NCI-H510A treated with DMSO at 0.1 percent for 48 hours (cell line): ENCODE measurements around the gene USP31.
"Not testable (repeated sequence)": the region's sequence is repeated elsewhere in the genome, so short reads cannot be mapped to it uniquely, and the experiment has no call there.

ENCODE experiments used
- DNase-seq: peaks from one replicate; lab custom pipeline; 2025; lab: John Stamatoyannopoulos, UW

Gene USP31

GRCh38 chr16:23096450-23096849 lies 52.8 kb downstream of the USP31 start:
- not testable (repeated sequence) for DNase-seq

- DNase-seq: not testable (repeated sequence)
Observed at GRCh38 chr16:23094136-23094535, 55.1 kb downstream of the USP31 start.

GRCh38 chr16:23092801-23093117 lies 56.5 kb downstream of the USP31 start:
- no peak for DNase-seq

DNA sequence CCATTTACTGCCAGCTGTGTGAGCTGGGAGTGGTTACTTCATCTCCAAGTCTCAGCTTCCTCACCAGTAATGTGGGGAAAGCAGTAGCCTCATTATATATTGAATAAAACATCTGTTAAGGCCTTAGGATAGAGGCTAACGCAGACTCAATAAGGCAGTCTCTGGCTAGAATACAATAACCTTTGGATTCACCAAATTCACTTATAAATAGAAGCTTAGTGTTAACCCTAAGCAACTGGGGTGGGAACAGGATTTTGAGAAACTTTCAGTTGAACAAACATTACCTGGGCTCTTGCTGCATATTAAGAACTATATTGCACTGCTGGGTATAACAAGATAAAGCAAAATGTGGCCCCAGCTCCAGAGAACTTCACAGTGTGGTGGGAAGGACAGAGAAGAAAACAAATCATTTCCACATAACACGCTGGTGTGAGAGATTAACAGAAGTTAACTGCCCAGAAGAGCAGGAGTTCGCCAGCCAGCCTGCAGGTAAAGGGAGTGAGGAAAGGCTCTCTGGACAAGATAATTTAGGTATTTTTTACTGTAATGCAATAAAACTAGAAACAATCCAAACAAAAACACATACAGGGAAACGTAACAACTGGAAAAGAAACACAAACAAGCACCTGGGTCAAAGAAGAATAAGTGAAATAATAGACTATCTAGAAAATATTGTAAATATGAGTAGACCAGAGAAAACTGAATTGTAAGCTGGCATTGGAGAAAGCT lies 57.0 kb downstream of the USP31 start:
- no peak for DNase-seq

DNA sequence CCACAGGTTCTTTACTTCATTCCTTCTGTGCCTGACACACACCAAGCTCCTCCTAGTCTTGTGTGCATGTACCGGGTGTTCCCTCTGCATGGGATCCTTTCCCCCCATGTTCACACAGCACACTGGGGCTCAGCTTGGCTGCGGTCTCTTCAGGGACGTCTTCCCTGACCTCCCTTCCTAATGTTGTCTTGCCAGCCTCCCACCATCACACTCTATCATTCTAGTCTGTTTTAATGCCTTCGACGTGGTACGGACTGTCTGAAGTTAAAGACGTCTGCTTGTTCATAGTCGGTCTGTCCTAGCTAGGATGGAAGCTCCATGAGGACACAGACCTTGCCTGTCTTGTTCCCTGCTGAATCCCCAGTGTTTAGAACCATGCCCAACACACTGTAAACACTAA lies 60.1 kb downstream of the USP31 start:
- DNase-seq: no peak

DNA sequence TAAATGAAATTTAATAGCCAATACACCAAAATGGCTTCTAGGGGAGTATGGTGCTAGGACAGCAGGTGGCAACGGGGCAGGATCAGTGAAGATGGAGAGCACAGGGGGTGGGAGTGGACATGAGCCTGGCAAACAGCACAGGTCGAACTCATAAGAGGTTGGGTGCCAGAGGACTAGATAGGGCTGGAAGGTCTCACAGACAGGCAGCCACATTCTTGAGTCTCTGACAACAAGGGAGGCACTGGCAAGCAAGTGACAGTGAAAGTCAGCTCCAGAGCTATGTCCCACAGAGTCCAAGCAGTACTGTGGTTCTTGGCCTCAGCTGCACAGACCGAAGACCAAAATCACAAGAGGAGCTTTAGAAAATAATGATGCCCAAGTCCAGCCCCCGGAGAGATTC lies 61.2 kb downstream of the USP31 start:
- no peak for DNase-seq

DNA sequence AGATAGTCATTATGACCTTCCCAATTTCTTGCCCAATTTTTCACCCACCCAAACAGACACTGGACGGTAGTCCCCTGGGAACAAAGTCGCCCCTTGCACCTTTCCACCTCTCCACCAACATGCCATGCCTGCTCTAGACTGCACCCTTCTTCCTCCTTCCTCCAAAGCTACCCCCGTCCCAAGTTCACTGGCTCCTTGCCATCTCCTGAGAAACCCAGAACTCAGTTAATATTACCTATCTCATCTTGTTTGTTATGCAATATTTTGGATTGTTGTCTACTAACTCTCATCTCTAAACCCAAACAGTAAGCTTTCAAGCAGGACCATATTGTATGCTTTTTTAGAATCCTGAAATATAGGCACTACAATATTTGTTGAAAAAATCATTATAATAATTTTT lies 63.3 kb downstream of the USP31 start:
- DNase-seq: no peak

- peak; percentile 77 for DNase-seq
Observed at GRCh38 chr16:23082161-23082788, 67.0 kb downstream of the USP31 start.

DNA sequence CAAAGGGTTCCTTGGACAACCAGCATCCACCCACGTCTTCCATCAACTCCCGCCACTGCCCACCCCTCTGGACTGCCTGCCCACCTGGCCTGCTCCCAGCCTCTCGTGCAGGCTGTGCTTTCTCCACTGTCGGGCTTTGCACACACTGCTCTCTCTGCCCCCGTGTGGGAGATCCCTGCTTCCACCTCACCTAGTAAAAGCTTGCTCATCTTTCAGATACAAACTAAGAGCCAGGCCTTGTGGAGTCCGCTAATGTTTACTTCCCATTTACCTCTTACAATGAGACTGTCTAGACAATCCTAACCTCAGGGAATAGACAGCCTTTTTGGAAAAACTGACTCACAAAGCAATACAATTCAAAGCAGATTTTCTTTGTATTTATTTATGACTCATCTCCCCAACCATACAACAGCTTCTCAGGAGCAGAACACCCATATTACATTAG lies 67.6 kb downstream of the USP31 start:
- no peak for DNase-seq

DNA sequence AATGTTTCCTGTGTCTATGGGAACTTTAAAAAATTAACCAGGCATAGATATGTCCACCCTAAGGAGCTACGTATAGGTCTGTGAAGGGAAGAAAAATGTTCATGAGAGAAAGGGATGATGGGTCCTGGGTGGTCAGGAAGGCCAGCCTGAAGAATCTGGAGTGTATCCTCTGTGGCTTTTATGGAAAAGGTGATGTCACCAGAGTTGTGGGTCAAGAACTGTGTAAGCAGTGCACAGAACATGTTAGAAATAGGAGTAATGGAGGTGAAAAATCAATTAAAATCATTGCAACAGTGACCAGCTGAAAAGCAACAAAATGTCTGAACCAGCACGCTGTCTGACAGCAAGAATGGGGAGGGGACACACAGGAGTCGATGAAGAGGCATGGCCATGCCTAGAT lies 68.5 kb downstream of the USP31 start:
- DNase-seq: no peak

DNA sequence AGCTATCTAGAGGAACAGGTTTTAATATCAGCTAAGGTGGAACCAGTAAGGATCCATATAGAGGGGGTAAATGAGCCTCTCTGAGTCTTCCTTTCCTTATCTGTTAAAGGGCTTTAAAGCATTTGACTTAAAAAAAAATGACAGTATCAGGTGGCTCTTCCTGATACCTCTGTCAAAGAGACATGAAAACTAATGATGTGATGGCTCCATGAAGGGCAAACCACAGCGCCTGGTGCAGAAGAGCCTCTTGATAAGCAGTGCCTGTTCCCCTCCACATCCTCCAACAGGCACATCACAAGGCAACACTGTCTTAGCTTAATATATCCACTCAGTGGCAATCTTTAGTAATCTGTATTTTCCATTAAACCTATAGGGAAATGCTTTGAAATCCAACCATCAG lies 68.9 kb downstream of the USP31 start:
- DNase-seq: peak; percentile 60

DNA sequence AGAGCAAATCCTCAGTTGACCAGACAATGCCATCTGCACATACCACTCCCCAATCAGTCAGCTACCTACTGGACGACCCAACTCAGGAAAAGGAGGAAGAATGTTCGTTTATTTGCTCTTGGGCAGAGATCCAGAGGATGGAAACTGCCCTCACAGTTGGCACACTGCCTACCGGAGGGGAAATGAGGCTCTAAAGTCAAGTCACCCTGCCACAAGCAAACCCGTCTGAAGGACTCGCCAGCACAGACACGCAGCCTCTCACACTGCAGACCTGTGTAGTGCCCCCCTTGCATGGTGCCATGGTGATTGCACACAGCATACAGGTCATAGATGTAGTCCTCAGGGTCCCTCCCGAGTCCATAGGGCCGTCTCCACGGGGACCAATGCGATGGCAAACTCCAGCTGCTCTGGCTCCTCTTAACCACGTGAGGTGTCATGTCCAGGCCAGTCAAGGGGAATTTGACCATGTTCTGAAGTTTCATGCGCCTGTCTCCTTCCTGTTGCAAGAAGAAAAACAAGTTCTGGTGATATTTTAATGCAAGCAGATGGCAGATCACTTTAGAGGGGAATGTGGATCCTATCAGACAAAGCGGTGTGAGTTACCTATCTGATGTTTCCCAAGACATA lies 69.5 kb downstream of the USP31 start:
- DNase-seq: peak; percentile 82

GRCh38 chr16:23074423-23074822 lies 74.8 kb downstream of the USP31 start:
- DNase-seq: no peak

GRCh38 chr16:23072769-23073549 lies 76.3 kb downstream of the USP31 start:
- no peak for DNase-seq

GRCh38 chr16:23072084-23072599 lies 77.1 kb downstream of the USP31 start:
- no peak for DNase-seq

DNA sequence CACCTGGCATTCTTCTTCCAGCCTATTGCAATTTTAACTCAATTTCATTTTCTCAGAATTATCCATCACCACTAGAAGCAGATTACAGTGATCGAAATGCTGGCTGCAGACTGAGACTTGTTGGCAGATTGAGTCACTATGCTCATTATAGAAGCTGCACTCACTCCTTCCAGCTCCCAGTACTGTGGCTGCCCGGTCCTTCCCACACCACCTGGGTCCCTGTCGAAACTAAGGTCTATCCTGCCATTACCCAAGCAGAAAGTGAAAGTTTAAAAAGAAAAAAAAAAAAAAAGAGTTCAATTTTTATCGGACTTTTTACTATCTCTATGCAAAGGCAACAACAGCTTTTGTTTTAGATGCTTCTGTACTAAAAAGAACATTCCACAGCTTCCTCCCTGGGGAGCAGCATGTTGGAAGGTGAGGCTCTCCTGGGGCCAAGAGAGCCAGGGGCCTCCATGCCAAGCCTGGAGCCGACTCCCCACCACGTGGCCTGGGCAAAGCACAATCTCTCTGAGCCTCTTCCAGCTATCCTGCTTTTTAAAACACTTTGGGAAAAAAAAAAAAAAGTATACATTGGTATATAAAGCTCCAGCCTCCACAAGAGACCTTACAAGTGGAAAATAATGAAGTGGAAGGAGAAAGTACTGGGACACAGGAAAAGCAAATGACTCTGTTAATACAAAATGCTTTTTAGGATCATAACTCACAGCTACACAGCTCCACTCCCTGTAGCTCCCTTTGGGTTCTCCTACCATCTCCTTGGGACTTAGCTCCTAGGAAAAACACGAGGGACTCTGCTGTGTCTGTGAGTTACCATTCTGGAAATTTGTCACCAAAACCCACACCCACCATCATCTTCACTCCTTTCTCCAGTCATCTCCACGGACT lies 77.8 kb downstream of the USP31 start:
- no peak for DNase-seq

DNA sequence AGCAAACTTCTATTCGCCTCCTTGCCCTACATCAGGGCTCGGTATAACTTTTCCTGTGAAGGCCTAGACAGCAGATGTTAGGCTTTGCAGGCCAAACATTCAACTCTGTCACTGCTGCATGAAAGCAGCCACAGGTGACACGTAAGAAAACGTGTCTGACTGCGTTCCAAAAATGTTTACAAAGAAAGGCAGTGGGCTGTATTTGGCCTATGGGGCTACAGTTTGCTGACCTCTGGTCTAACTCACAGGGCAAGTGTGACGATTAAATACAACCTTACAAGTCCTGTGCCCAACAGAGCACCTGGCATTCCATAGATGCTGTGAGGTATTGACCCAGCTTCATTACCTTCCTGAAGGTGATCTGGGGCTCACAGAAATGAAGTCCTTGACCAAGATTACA lies 79.4 kb downstream of the USP31 start:
- no peak for DNase-seq

DNA sequence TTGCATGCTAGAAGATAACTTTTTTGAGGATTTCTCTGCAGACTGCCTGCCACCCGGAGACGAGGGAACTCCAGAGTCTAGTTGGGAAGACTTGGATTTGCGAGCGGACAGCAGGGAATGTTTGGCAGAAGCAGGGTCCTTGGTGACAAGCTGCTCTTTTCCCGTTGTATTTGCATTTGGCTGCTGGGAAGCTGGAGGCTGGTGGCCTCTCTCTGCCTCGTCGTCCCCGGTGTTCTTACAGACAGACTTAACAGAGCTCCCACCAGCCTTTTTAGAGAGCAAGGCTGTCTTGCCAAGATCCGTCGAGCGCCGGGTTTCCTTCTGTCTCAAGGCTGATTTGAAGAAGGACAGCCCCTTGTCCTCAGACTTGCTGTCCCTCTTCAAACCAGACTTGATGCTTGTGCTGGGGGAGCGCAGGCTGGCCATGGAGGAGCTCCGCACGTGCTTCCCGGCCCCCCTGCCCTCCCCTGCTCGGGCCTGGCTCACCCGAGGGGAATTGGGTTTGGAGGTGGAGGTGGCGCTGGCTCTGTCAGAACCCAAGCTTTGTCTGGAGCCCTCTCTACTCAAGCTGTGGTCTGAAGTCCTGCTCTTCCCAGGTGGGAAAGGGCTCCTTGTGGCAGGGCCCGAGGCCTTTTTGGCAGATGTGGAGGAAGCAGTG lies 81.0 kb downstream of the USP31 start:
- no peak for DNase-seq

- DNase-seq: no peak
Observed at GRCh38 chr16:23066676-23067075, 82.6 kb downstream of the USP31 start.

DNA sequence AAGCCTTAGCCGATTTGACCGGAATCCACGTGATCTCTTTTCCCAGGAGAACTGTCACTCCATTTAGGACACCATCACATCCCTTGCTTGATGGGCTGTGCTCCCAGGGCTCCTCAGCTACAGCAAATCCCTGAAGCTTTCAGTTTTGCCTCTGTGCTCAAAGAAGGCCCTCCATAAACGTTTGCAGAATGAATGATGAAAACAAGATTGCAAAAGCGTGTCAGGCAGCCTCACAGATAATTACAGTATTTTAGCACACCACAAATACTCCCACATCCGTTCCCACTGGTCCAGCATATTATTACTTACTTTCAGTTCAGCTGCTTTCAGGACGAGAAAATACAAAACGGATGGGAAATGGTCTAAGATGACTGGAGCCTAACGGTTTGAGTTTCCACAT lies 84.6 kb downstream of the USP31 start:
- DNase-seq: no peak

DNA sequence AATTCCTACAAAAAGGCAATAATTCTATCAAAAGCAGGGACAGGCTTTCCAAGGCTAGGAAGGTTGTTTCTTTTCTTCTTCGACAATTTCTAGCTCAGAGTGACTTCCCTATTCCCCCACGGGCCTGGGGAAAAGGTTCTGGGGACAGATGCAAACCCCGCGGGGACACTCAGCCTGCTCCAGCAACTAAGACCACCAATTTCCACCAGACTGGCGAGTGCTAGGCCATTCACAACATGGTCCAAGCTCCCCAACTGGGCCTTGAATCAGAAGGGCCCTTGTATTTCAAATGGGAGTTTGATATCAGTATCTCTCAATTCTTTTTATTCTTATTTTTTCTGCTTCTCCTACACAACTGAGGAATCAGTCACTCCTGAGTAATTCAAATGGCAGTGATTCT lies 86.7 kb downstream of the USP31 start:
- no peak for DNase-seq
